Esophagus (tissue), 2 donors: Measurements from ENCODE around the gene DPM2. TPM values are rescaled to one million over a fixed set of nuclear protein-coding genes. Genes with fewer than 3 reads are reported as not detected.

Experiments
- H3K27ac ChIP-seq, 2 donors: one replicate each; pipeline ENCODE4 v1.5.1; 2013; ENCODE audit warnings: low read depth in 2 of 2, mild to moderate bottlenecking in 2 of 2, inconsistent platforms in 1 of 2, low read length in 1 of 2, moderate library complexity in 1 of 2
- H3K27me3 ChIP-seq, 2 donors: one replicate each; pipeline ENCODE4 v1.6.1; 2013; ENCODE audit warnings: low read length in 2 of 2, control low read depth in 1 of 2, mild to moderate bottlenecking in 1 of 2; ENCODE audit not compliant: insufficient read depth in 2 of 2, control insufficient read depth in 1 of 2
- H3K36me3 ChIP-seq, 2 donors: one replicate each; pipeline ENCODE4 v1.6.1; 2013; ENCODE audit warnings: low read length in 1 of 2; ENCODE audit not compliant: control insufficient read depth in 2 of 2, insufficient read depth in 2 of 2
- H3K4me1 ChIP-seq, 2 donors: one replicate each; pipeline ENCODE4 v1.6.1; 2013; ENCODE audit warnings: low read length in 1 of 2; ENCODE audit not compliant: control insufficient read depth in 2 of 2, insufficient read depth in 2 of 2
- H3K4me3 ChIP-seq, 2 donors: one replicate each; pipeline ENCODE4 v1.5.1; 2013; ENCODE audit warnings: low read length in 2 of 2, mild to moderate bottlenecking in 2 of 2, low read depth in 1 of 2, moderate library complexity in 1 of 2
- H3K9me3 ChIP-seq, 2 donors: one replicate each; pipeline ENCODE4 v1.6.1; 2013; ENCODE audit warnings: mild to moderate bottlenecking in 2 of 2, low read depth in 1 of 2, low read length in 1 of 2, moderate library complexity in 1 of 2; ENCODE audit not compliant: control insufficient read depth in 2 of 2, insufficient read depth in 1 of 2
- WGBS, 2 donors: extraction: QIAGEN DNeasy Blood & Tissue Kit; methylation state at CpG; one replicate each; pipeline ENCODE4 v1.1.7; 2013; 5-methylcytosine and 5-hydroxymethylcytosine counted together
- polyA plus RNA-seq, 2 donors: library from polyadenylated mRNA; stranded (reverse); fragments of 200-250 nt; gene quantifications; one replicate each; pipeline ENCODE4 v1.2.3, GENCODE V29; 2013
- donor health status: healthy with polysubstance abuse.
- donor health status: Bipolar disorder and iron deficiency.

DPM2 gene
- polyA plus RNA-seq, 2 donors, result 25.2 to 28.2 TPM

DNA sequence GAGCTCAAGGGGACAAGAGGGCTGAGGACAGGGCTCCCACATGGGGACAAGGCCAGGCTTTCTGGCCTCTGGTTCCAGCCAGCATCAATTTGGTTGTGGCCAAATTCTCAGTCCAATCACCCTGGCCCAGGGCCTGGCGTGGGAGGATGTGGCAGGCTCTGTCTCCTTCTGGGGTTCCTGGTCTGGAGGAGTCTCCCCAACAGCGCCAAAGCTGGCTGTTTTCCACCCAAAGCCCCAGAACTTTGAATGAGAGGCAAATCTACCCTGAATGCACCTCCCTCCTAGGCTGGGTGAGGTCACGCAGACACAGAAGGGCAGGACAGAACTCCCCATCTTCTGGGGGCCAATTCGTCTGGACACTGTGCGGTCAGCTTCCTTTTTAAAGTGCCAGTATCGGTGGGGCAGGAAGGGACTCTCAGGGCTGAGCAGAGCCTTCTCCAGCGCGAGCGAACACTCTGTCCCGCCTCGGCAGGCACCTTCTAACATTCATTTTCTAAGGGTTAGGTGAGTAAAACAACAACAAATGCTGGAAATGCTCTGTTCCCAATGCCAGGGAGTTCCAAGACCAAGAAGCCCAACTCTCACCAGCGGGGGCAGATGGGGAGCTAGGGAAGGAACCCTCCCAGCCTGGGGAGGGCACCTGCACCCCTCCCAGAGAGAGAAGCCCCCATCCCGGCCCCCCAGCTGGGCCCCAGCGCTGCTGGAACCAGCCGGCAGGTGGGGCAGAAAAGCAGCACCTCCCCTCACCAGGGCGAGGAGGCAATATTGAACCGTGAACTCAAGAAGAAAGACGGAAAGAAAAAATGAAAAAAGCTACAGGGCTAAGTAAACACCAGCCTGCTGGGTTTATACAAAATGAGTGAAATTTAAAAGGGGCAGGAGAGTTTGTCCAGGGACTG lies 3.7 kb upstream of the DPM2 start:
- 78% methylated on average over 18 of the region's 18 CpGs for WGBS, 2 donors
- no peaks in the 10 kb centered on the region for H3K9me3 ChIP-seq
- no peaks in the 10 kb centered on the region for H3K27me3 ChIP-seq
- no peak overlapping the region for H3K27ac ChIP-seq
- peaks cover 0 to 39% of the 10 kb centered on the region in 2 donors for H3K36me3 ChIP-seq
- H3K4me1 ChIP-seq, result peaks cover 6 to 8% of the 10 kb centered on the region in 2 donors
- H3K4me3 ChIP-seq, result no peak overlapping the region

DNA sequence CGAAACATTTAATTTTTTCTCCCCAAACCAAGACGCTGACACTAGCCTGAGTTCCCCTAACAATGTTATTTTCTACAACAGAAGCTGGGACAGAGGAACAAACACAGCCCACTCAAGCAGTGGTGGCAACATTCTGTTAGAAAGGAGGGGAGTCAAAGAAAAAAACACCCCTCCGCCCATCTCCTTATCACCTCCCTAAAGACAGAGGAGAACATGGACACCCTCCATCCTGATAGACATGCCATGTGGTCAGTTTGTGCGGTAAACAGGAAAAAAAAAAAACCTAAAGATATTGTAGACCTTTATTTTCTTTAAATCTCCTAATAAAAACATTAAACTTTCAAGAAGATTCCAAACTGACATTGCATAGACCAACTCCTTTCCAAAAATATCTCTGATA lies 2.9 kb upstream of the DPM2 start:
- Histone ChIP-seq H3K4me3 (no peak overlapping the region), H3K4me1 (peaks cover 8 to 11% of the 10 kb centered on the region in 2 donors), H3K27ac (no peak overlapping the region), H3K36me3 (peaks cover 0 to 35% of the 10 kb centered on the region in 2 donors), H3K27me3 (no peaks in the 10 kb centered on the region), H3K9me3 (no peaks in the 10 kb centered on the region)
- WGBS, 2 donors, result 90 to 93% methylated on average over 4 of the region's 4 CpGs

DNA sequence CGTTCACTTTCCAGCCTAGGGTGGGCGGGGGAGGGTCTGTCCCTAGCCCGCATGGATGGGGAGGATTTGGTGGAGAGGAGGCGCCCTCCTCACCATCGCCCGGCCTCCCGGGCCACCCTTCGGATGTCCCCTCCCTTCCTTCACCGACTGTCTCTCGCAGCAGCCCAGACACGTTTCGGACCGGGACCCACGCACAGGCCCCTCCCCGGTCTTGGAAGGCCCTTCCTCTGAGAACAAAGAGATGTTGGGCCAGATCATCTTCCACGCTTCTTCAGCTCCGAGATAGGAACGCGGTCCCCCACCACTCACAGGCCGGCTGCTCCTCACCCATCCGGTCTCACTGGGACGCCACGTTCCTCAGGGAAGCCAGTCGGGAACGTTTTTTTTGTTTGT lies 640 bp upstream of the DPM2 start:
- Histone ChIP-seq H3K9me3 (no peaks in the 10 kb centered on the region), H3K4me3 (peak overlapping the region; percentile 69 to 90), H3K4me1 (peaks cover 8 to 11% of the 10 kb centered on the region in 2 donors), H3K36me3 (peaks cover 0 to 24% of the 10 kb centered on the region in 2 donors), H3K27ac (peak overlapping the region in 1 of 2 donors; percentile 89), H3K27me3 (no peaks in the 10 kb centered on the region)
- WGBS, 2 donors, result 27 to 37% methylated on average over 24 to 25 of the region's 25 CpGs

DNA sequence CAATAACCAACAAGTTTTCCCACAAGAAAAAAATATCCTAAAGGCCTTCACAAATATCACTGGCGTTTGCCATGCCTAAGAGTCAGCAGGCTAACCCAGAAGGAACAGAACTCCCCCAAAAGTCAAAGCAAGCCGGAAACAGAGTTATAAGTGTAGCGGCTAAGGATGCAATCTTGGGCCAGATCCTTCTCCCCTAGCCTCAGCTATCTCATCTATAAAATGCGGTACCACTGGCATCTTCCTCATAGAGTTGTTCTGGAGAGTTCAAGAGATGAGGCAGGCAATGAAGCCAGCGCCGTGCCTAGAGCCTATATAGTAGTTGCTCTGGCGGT lies 632 bp downstream of the DPM2 start:
- Histone ChIP-seq H3K9me3 (no peaks in the 10 kb centered on the region), H3K27ac (peak overlapping the region in 1 of 2 donors; percentile 89), H3K4me1 (peaks cover 5 to 11% of the 10 kb centered on the region in 2 donors), H3K36me3 (peaks cover 0 to 15% of the 10 kb centered on the region in 2 donors), H3K27me3 (no peaks in the 10 kb centered on the region), H3K4me3 (peak overlapping the region; percentile 69 to 90)
- 4 to 7% methylated on average over 7 of the region's 7 CpGs for WGBS, 2 donors

GRCh38 chr9:127936347-127936852 lies 1.3 kb downstream of the DPM2 start:
- Histone ChIP-seq H3K4me3 (peak overlapping the region in 1 of 2 donors; percentile 90), H3K27ac (no peak overlapping the region), H3K36me3 (peaks cover 0 to 12% of the 10 kb centered on the region in 2 donors), H3K4me1 (peaks cover 5 to 11% of the 10 kb centered on the region in 2 donors), H3K9me3 (no peaks in the 10 kb centered on the region), H3K27me3 (no peaks in the 10 kb centered on the region)
- 63 to 68% methylated on average over 14 of the region's 14 CpGs for WGBS, 2 donors

DNA sequence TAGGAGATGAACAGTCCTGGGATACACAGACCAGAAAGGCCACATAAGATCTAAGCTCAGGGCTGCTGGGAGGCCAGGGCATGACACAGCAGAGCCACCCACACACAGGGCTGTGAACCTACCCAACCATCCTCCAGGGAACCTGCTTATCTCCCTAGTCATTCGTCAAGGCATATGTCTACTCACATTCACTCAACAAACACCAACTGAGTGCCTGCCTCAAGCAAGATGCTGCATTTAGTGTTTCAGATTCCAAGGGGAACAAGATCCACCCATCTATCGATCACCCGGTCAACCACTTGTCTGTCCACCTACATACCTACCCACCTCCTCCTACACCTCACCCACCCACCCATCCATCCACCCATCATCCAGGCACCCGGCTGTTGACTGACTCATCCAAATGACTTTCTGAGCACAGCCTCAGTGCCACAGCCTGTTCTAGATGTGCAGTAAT lies 1.9 kb downstream of the DPM2 start:
- H3K36me3 ChIP-seq, result peaks cover 0 to 8% of the 10 kb centered on the region in 2 donors
- WGBS, 2 donors, result 63 to 69% methylated on average over 4 of the region's 4 CpGs
- no peaks in the 10 kb centered on the region for H3K27me3 ChIP-seq
- no peak overlapping the region for H3K4me3 ChIP-seq
- H3K9me3 ChIP-seq, result no peaks in the 10 kb centered on the region
- peaks cover 5 to 13% of the 10 kb centered on the region in 2 donors for H3K4me1 ChIP-seq
- no peak overlapping the region for H3K27ac ChIP-seq

- H3K36me3 ChIP-seq, result peaks cover 0 to 5% of the 10 kb centered on the region in 2 donors
- peaks cover 5 to 14% of the 10 kb centered on the region in 2 donors for H3K4me1 ChIP-seq
- H3K27ac ChIP-seq, result no peak overlapping the region
- whole genome bisulfite sequencing, 2 donors, result 66 to 71% methylated on average over 11 of the region's 11 CpGs
- H3K4me3 ChIP-seq, result no peak overlapping the region
- no peaks in the 10 kb centered on the region for H3K9me3 ChIP-seq
- H3K27me3 ChIP-seq, result no peaks in the 10 kb centered on the region
Measured at GRCh38 chr9:127934986-127935385, 2.7 kb downstream of the DPM2 start.

GRCh38 chr9:127934248-127934647 lies 3.4 kb downstream of the DPM2 start:
- Histone ChIP-seq H3K4me3 (no peak overlapping the region), H3K36me3 (peaks cover 0 to 3% of the 10 kb centered on the region in 2 donors), H3K4me1 (peaks cover 5 to 14% of the 10 kb centered on the region in 2 donors), H3K27me3 (no peaks in the 10 kb centered on the region), H3K27ac (no peak overlapping the region), H3K9me3 (no peaks in the 10 kb centered on the region)
- 94 to 96% methylated on average over 4 of the region's 4 CpGs for WGBS, 2 donors

DNA sequence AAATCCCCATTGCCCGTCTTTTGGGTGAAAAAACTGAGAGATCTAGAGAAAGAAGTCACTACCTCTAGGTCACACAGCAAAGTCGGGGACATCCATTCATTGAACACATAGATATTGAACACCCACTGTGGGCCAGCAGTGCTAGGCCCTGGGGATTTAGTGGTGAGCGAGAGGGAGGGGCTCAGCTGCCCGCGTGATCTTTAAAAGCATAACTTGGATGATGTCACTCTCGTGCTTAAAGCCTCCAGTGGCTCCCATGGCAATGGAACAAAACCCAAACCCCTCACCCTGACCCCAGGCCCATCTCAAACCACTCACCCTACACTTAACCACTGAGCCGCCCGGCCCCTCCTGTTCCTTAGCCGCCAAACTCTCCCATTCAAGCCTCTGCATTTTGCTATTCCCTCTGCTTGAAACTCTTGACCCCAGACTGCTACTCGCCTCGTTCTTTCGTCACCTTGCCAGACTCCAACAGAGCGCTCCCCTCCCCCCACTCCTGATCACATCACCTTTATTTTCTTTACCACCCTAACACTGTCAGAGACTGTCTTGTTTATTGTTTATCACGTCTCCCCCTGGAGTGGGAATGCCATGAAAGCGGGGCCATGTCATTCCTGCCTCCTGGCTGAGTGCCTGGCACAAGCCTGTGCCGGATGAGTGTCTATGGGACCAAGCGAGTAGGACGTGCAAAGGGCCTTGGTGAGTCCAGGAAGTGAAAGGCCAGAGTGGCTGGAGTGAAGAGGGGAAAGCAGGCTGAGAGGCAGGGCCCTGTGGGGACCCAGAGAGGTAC lies 6.4 kb downstream of the DPM2 start:
- WGBS, 2 donors, result 21 to 23% methylated on average over 18 of the region's 18 CpGs
- Histone ChIP-seq H3K36me3 (peaks cover 0 to 3% of the 10 kb centered on the region in 2 donors), H3K9me3 (no peaks in the 10 kb centered on the region), H3K27ac (peak overlapping the region in 1 of 2 donors; percentile 2), H3K27me3 (no peaks in the 10 kb centered on the region), H3K4me1 (peaks cover 7 to 23% of the 10 kb centered on the region in 2 donors), H3K4me3 (peak overlapping the region in 1 of 2 donors; percentile 47)
